ENCODE data around the gene CGN.

Gene CGN, protein sequence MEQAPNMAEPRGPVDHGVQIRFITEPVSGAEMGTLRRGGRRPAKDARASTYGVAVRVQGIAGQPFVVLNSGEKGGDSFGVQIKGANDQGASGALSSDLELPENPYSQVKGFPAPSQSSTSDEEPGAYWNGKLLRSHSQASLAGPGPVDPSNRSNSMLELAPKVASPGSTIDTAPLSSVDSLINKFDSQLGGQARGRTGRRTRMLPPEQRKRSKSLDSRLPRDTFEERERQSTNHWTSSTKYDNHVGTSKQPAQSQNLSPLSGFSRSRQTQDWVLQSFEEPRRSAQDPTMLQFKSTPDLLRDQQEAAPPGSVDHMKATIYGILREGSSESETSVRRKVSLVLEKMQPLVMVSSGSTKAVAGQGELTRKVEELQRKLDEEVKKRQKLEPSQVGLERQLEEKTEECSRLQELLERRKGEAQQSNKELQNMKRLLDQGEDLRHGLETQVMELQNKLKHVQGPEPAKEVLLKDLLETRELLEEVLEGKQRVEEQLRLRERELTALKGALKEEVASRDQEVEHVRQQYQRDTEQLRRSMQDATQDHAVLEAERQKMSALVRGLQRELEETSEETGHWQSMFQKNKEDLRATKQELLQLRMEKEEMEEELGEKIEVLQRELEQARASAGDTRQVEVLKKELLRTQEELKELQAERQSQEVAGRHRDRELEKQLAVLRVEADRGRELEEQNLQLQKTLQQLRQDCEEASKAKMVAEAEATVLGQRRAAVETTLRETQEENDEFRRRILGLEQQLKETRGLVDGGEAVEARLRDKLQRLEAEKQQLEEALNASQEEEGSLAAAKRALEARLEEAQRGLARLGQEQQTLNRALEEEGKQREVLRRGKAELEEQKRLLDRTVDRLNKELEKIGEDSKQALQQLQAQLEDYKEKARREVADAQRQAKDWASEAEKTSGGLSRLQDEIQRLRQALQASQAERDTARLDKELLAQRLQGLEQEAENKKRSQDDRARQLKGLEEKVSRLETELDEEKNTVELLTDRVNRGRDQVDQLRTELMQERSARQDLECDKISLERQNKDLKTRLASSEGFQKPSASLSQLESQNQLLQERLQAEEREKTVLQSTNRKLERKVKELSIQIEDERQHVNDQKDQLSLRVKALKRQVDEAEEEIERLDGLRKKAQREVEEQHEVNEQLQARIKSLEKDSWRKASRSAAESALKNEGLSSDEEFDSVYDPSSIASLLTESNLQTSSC

DNA sequence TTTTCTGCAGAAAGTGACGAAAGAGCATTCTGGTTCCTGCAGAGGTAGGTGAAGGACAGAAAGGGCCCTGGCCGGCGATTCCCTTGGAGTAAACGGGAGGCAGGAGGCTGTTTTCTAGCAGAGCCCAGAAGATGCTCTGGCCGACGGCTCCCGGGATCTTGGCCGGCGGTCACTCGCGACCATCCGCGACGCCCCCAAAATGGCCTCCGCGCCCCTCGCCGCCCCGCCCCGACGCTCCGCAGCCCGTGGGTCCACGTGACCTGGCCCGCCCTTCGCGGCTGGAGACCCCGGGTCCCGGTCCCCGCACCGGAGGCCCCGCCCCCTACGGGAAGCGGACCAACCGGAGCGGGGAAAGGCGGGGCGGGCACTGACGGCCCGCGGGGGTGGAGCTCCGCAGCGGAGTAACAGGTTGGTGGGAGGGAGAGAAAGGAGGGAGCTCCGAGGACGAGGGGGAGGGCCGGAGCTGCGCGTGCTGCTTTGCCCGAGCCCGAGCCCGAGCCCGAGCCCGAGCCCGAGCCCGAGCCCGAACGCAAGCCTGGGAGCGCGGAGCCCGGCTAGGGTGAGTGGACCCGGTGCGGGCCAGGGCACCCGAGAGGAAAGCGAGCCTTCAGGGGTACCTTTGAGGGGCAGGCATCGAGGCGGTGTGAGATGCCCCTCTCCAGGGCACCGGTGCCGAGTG, at the start of gene CGN:
CGN (plus strand) TSS at position 431 of the 679 bp plus-strand sequence. CDS start 7,133 bp downstream, outside the sequence.
- peak; percentile 90 for DNase-seq

DNA sequence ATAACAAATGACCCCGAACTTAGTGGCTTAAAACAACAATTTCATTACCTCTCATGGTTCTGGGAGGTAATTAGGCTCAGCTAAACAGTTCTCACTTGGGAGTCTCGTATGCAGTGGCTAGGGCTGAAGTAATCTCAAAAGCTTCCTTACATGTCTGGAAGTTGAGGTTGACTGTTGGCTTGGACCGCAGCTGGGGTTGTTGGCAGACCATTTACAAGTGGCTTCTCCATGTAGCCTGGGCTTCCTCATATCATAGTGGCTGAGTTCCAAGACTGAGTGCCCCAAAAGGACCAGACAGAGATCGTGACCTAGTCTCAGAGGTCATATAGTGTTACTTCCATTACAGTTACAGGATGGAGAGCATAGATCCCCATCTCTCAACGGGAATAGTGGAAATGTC, 49.5 kb upstream of the CGN start:
- no peak for DNase-seq

DNA sequence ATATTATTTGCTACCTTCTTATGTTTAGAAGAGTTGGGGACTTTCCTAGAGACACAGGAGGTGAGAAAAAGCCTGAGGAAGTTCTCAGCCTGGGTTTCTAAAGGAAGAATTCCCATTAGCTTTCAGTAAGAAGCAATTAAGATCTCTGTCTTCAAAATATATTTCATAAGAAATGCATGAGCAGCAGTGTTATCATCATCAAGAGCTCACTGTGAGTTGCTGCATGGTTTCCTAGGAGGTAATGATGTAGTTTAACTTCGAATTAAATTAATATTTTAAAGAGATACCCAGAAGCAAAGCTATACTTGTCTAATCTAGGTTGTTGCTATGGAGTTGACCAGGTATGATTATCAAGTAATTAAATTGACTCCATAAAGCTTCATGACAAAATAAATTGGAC, 46.2 kb upstream of the CGN start:
- no peak for DNase-seq

DNA sequence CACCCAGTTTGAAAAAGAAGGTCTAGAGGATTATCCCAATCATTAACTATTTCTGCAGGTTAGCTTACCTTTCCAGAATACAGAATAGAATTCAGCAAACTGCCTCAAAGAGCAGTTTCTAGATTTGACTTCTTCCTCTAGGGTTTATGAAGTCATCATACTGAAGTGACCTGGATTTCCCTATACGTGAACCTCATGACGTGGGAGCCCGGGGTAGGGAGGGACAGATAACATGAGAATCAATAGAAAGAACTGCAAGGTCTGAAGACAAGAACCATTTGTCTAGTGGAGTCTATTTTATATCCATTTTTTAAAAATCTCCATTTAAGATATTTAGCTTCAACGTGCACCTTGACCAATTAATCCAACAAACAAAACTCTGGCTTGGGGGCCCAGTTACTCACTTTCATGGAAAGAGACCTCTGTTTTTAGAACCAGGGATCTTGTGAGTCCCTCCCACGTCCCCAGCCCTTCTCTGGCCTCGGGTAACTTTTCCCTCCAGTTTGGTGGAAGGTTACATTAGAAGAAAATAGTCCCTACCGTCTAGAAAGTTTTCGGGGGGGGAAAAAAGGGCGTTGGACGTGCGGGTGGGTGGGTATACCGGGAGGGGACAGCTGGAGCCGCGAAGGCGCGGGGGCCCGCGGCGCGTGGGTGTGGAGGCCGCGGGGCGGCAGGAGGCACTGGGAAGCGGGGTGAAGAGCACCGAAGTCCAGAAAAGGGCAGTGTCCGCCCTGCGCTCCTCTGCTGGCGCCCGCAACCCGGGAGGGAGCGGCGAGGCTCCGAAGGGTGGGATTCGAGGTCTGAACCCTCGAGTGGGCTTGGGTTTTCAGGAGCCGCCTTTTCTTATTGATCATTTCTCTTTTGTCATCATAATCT, 38.1 kb upstream of the CGN start:
- peak; percentile 34 for DNase-seq

DNA sequence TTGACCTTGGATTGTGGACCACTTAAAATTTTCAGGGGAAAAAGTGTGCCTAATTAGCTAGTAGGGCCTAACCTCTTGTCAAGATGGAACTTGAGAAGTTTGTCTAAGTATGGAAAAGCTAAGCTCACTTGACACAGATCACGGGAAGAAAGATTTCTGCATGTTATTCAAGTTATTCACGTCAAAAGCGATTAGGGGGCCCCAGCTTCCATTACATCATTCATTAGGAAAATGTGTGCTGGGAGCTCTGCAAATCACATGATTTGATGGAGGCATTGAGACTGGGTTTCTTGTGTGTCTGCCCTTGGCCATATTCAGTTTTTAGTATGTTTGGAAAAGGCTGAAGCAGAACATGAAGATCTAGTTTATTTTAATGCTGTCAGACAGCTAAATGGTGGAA, 36.4 kb upstream of the CGN start:
- DNase-seq: no peak

DNA sequence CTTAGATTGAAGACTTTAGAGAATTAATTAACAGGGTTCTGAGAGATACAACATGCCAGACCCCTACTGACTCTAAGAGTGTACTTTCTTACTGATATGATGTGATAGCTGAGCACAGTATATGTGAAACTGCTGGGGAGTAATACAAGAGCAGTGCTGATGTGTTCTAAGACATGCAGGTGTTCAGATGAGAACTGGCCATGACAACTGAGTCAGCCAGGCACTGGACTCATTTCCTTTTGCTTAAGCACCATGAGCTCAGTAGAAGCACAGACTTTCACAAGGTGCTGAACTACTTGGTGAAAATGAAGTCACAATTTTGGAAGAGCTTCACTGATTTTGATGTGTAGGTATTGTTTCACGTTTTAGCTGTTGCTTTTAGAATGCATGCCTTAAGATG, 36.0 kb upstream of the CGN start:
- peak; percentile 78 for DNase-seq

DNA sequence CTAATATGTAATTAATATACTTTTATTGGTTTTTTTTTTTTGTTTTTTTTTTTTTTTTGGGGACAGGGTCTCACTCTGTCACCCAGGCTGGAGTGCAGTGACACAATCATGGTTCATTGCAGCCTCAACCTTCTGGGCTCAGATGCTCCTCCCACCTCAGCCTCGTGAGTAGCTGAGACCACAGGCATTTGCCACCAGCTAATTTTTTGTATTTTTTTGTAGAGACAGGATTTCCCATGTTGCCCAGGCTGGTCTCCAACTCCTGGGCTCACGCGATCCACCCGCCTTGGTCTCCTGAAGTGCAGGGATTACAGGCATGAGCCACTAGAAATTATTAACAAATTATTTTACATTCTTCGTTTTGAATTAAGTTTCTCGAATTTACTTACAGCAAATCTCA, 35.1 kb upstream of the CGN start:
- no peak for DNase-seq

DNA sequence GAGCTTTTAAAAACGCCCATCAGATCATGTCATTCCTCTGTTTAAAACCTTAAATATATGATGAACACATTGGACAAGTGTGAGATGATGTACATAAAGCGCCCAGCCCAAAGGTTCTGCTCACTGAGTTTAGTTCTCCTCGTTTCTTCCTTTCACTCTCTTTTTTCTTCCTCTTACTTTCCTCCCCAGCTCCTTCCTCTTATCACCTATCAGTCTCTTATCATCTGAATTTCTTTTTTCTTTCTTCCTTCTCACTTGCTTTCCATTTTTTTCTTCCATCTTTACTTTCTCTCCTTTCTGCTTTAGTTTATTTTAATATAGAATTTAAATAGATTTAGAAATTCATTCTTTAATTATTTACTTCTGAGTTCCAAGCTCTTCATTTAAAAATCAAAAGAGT, 34.1 kb upstream of the CGN start:
- DNase-seq: no peak

DNA sequence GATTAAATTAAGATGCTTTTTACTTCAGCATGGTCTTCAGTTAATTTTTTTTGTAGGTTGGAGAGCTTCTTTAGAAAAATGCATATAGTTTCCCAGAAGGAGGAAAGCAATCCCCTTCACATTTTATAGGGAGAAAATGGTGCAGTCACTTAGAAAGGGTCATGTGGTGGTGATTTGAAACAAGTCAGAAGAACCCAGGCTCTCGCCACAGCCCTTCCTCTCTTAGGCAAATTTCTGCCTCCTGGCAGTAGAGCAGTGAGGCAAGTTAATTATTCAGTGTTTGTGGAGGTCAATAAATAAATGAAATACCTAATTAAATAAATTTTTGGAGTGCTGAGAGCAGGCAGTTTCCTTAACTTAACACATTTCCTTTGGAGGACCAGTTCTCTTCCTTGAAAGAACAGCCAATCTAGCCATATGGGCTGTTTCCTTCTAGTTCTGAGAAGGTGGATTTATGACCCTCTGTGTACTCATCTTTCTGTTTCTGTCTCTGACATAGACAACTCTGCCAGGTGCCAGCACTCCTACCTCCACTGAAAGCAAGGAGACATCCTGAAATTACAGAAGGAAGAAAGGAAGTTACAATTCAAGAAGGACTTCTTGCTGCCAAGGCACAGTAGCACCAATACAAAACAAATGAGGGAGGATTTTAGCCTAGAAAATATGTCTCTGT, 32.9 kb upstream of the CGN start:
- DNase-seq: no peak

DNA sequence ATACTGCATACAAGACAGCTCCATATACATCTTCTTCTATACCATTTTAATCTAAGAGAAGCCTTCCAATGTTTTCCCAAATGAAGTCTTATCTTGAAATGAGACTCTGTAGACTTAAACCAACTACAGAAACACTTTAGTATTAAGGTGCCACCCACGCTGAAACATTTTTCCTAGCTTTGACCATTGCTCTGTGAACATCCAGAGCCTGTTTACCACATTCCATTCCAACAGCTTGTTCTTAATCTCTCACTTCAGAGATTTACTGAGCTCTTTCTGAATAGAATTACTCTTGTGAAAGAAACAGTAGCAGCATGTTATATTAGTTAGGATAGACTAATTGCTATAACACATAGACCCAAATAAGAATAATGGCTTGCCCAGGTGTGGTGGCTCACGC, 32.3 kb upstream of the CGN start:
- no peak for DNase-seq

DNA sequence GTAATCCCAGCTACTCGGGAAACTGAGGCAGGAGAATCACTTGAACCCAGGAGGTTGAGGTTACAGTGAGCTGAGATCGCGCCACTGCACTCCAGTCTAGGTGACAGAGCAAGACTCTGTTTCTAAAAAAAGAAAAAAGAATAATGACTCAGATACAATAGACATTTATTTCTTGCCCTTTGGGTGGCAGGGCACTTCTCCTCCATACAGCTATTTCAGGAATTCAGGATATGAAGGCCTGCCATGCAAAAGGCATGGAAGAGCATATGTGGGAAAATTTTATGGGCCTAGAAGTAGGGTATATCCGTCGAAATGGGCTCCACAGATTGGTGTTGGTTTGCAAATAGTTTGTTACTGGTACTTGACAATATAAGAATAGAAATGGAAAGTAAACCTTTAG, 31.7 kb upstream of the CGN start:
- no peak for DNase-seq

DNA sequence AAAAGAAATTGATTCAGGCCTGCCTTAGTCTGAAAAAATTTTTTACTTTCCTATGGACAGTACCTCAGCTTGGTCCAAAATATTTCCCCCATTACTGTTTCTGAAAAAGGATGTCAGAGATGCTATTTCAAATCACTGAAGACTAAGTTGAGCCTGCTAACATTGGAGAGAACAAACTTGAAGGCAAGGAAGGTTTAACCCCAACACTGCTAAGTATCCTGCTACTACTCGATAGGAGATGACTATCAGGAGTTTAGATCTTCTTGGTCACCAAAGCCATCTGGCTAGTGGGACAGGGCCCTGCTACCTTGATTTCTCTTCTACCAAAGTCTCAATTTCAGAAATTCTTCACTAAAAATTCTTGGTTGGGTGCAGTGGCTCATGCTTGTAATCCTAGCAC, 29.2 kb upstream of the CGN start:
- no peak for DNase-seq

DNA sequence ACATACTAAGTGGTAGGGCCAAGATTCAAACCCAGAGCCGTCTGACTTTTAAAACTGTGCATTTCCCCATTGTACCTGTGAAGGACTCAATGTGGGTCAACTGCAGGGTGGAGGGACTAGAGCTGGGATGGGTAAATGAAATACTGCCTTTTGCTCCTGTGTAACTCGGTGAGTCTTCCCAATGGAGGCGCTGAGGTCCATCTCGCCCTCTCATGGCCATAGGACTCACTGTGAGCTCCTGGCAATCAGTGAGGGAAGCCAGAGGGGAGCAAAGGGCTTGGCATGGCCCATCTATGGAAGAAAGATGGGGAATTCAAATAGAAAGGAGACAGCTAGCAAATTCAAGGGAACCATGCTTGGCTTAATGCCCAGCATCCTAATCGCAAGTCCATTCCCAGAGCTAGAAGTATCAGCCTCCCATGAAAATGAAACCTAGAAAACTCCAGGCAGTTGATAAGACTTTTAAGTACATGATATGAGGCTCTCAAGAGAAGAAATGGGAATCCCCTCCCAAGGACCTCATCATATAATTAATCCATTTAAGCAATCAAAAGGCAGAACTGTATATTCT, 25.4 kb upstream of the CGN start:
- no peak for DNase-seq

DNA sequence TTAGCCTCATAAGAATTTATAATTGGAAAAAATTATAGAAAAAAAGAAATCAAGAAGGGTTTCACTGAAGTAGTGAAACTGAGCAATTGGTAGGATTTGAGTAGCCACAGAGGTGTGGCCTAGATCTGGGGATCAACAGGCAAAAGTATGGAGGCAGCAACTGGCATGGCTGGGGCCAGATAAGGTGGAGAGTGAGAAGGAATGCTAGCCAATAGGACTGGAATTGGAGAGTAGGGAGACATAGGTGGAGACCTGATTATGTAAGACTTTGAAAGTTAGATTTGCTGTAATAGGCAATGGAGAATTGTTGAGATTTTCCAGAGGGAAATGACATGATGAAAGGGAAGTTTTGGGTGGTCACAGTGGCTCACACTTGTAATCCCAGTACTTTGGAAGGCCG, 24.6 kb upstream of the CGN start:
- no peak for DNase-seq

DNA sequence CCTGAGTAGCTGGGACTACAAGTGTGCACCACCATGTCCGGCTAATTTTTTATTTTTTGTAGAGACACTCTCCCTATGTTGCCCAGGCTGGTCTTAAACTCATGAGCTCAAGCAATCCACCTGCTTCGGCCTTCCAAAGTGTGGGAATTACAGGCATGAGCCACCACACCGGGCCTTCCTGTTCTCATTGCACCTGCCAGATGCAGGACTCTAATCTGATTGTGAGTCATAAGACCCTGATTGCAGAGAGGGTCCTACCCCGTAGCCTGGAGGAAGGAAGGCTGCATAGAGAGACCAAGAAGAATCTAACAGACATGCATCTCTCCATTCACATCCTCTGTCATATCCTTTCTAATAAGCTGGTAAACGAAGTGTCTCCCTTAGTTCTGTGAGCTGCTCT, 19.5 kb upstream of the CGN start:
- DNase-seq: no peak

DNA sequence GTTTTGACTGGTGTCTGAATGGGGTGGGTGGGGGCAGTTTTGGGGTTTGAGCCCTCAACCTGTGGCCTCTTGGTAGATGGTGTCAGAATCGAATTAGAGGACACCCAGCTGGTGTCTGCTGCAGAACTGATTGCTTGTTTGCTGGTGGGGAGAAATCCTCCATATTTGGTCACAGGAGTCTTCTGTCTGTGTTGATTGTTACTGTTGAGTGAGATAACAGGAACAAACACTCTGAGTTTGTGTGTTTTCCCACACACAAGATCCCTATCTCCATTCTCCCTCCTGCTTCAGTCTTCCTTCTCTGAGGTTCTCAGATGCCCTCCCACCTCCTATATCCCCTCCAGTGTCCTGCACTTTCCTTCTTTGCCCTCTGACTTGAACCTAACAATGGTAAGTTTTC, 19.1 kb upstream of the CGN start:
- DNase-seq: no peak

DNA sequence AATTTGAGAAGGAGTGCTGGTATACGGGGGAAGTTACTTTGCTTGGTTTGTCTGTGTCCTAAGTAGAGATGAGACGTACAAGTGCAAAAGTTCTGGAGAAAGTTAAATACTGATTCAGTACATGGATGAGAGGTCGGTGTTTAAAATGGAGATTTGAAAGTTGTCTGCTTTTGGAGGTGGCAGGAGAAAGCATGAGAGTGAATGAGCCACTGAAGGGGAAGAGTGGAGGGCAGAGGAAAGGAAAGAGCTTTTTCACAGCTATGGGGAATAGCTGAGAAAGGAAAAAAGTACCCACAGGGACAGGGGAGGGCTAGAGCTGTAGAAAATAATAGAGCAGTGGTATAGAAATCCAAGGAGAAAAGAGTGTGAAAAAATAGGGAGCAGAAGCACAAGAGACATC, 18.1 kb upstream of the CGN start:
- no peak for DNase-seq

DNA sequence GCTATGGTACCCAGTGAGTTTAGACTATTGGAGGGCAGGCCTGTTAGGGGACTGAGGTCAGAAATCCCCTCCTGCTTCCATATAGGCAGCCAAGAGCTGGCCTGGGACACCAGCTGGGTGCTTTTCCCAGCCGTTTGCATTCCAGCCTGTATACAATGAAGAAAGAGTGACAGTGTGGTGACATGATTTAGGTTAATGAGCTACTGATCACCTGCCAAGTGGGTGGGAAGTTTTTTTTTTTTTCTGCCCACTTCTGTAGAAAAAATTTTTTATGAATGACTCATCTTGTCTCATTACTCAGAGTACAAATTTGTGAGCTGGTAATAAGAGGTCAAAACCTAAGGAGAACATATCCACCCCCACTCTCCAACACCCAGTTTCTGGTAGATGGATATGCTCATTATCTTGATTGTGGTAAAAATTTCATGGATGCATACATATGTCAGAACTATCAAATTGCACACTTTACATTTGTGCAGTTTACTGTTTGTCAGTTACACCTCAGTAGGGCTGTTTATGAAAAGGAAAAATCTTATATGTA, 16.4 kb upstream of the CGN start:
- peak; percentile 39 for DNase-seq

DNA sequence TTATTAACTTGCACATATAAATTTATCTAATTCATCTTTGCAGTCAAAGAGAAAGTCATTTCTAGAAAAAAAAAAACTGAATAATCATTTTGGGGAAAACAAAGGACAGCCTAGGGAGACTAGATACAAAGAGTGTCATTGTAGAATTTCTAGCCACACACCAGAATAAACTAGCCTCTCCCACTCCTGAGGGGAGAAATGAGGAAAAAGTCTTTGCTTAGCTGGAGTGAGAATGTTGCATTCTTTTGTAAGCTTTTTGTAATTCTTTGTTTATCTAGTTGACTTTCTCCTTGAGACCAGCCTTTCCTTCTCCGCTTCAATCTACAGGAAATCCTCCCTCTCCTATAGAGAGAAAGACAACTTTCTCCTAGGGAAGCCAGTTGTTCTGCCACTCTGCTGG, 15.9 kb upstream of the CGN start:
- no peak for DNase-seq

DNA sequence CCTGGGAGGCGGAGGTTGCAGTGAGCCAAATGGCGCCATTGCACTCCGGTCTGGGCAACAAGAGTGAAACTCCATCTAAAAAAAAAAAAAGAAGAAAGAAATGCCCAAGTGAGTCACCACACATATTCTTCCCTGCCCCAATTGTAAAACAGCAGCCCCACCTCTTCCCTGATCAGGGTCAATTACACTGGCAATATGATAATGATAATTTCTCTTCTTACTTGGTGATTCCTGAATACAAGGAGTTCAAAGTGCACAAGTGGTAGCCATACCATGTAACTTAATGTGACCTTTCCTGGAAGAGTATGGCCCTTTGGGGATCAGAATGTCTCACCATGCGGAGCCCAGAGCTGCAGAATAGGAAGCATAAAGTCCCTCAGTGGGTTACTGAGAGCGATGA, 11.8 kb upstream of the CGN start:
- DNase-seq: no peak

DNA sequence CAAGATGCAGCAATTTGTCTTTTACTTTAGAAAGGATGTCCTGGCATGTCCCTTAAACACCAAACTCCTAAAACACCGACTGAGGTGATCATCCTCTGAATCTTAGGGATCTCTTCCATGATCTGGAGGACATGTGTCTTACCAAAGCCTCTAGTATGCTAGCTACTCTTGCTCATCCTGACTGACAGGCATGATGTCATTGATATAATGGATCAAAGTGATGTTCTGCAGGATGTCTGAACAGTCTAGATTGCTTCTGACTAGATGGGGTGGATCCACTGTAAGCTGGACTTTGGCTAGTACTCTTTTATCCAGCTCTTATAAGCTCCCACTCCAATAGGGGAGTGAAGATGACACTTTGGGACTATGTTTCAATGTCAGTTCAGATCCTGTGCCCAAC, 11.3 kb upstream of the CGN start:
- DNase-seq: no peak

Measured in activated CD4-positive, alpha-beta T cell treated with anti-CD3 and anti-CD28 coated beads, Interleukin-10, Interleukin-2, amounts not matched to agents 100 ng/mL and 50 ng/mL, durations not matched to agents 16 hours and 8 hours (primary cell).